Fibroblast of lung (primary cell): Measurements from ENCODE around the gene PPRC1.

Experiments used
- CTCF ChIP-seq, 2 donors: IDR thresholded peaks in 1 of 2; conservative IDR thresholded peaks in 1 of 2; 1 replicate in 1 of 2; 2 replicates in 1 of 2; pipeline ENCODE4 v1.5.1; 2011 to 2012; ENCODE audit warnings: low read length in 2 of 2, control low read depth in 1 of 2, inconsistent platforms in 1 of 2, low read depth in 1 of 2, mild to moderate bottlenecking in 1 of 2
- EZH2 ChIP-seq: IDR thresholded peaks from 2 replicates; pipeline ENCODE4 v1.5.1; 2012; ENCODE audit warnings: low read length, control low read depth, mild to moderate bottlenecking; ENCODE audit errors: missing control alignments

GRCh38 chr10:102083541-102083940 is 49.3 kb upstream of the PPRC1 start:
- no peak for TF ChIP-seq CTCF (conservative IDR thresholded peaks at IDR 0.05 in 1 of 2, IDR thresholded peaks at IDR 0.05 in 1 of 2; ENCODE audit: low read depth in 1 of 2, low read length in 2 of 2)
- no peak for TF ChIP-seq EZH2
